Sigmoid colon (tissue), 4 donors: Measurements from ENCODE around the gene FN3K.

Experiments
- CTCF ChIP-seq, 4 experiments: fragments of 450-650 bp in 3 of 4; fragments of 200-600 bp in 1 of 4; IDR thresholded peaks; one replicate each; pipeline ENCODE4 v1.5.1; 2016 to 2019; ENCODE audit warnings: antibody characterized with exemption in 4 of 4, mild to moderate bottlenecking in 3 of 4, moderate library complexity in 2 of 4
- EP300 ChIP-seq, 4 donors: sonication (generic); formaldehyde crosslinking; IDR thresholded peaks; one replicate each; pipeline ENCODE4 v1.6.1; 2017; ENCODE audit warnings: antibody characterized with exemption in 4 of 4
- POLR2A ChIP-seq, 2 donors: fragments of 450-650 bp; IDR thresholded peaks; one replicate each; pipeline ENCODE4 v1.6.1; 2016; ENCODE audit warnings: antibody characterized with exemption in 2 of 2, mild to moderate bottlenecking in 2 of 2, moderate library complexity in 2 of 2
- POLR2AphosphoS5 ChIP-seq, 4 donors: sonication (generic); formaldehyde crosslinking; IDR thresholded peaks; one replicate each; pipeline ENCODE4 v1.6.1; 2017; ENCODE audit warnings: antibody characterized with exemption in 4 of 4

DNA sequence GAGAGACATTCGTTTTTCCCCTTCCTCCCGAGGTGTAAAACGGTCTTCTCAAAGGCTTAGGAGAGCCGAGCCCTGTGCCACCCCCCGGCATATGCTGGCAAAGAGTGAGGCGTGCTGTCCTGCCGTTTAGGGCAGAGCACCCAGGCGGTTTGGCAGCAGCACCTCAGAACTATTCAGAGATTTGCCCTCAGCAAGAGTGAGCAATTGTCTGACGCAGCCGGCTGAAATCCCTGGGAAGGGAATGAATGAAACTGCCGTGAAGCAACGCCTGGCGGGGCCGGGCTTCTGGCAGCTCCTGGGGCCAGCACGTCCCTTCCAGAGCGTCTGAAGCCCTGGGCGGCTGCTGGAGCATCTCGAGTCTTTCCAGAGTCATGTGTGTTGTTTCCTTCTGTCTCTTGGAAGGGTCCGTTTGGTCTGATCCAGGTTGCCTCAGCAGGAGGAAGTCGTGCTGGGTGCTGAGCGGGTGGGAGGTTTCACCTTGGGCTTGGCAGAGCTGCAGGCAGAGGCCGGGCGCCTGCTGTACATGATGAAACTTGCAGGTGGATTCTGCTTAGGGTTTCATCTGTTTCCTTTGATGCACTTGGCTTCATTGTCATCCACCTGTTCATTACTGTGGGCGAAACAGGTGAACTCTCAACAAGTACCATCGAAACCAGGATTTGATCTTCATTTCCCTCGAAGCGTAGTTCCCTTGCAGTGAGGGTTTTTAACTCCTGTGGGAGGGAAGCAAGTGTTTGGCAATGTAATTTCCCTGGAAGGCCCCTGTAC, 51.9 kb downstream of the FN3K start:
- TF ChIP-seq CTCF (IDR thresholded peaks at IDR 0.05), result no peak
- peak in 1 of 4 donors; percentile 12 for TF ChIP-seq POLR2AphosphoS5 (IDR thresholded peaks at IDR 0.05)
- no peak for TF ChIP-seq EP300 (IDR thresholded peaks at IDR 0.05)
- no peak for TF ChIP-seq POLR2A (IDR thresholded peaks at IDR 0.05)
